DOHH2 (cell line): ENCODE results near the gene SEZ6.

Experiments used
- CTCF ChIP-seq: fragments of 200-600 bp; sonication (generic); IDR thresholded peaks from one replicate; pipeline ENCODE4 v1.5.1; 2014; ENCODE audit warnings: antibody characterized with exemption, mild to moderate bottlenecking, low read depth, low read length; ENCODE audit not compliant: poor library complexity, severe bottlenecking
- EZH2phosphoT487 ChIP-seq: fragments of 200-600 bp; sonication (generic); IDR thresholded peaks from 2 replicates; pipeline ENCODE4 v1.6.1; 2017; ENCODE audit warnings: borderline replicate concordance, mild to moderate bottlenecking, antibody characterized with exemption, low read length, moderate library complexity, mixed read lengths

- no peak for TF ChIP-seq CTCF
- TF ChIP-seq EZH2phosphoT487: no peak
Measured at GRCh38 chr17:28940142-28940541, 65.7 kb downstream of the SEZ6 start.
